Suprapubic skin (tissue), 4 donors: ENCODE measurements around the gene PRELP.

Source experiments
- CTCF ChIP-seq, 2 donors: fragments of 200-600 bp in 1 of 2; fragments of 450-650 bp in 1 of 2; sonication (generic) in 1 of 2; IDR thresholded peaks; one replicate each; pipeline ENCODE4 v1.5.1; 2016 to 2019; ENCODE audit warnings: antibody characterized with exemption in 2 of 2, mild to moderate bottlenecking in 1 of 2, moderate library complexity in 1 of 2
- POLR2A ChIP-seq, 2 donors: fragments of 450-650 bp; IDR thresholded peaks; one replicate each; pipeline ENCODE4 v1.6.1; 2017; ENCODE audit warnings: antibody characterized with exemption in 2 of 2, mild to moderate bottlenecking in 2 of 2, moderate library complexity in 2 of 2
- POLR2AphosphoS5 ChIP-seq, 3 donors: sonication (generic); formaldehyde crosslinking; IDR thresholded peaks; one replicate each; pipeline ENCODE4 v1.6.1; 2017; ENCODE audit warnings: antibody characterized with exemption in 3 of 3

- TF ChIP-seq CTCF (IDR thresholded peaks at IDR 0.05) (no peak), POLR2A (IDR thresholded peaks at IDR 0.05) (no peak), POLR2AphosphoS5 (IDR thresholded peaks at IDR 0.05) (no peak)
These were observed 42.0 kb downstream of the PRELP start for GRCh38 chr1:203517426-203518110.
